HepG2 (cell line): ENCODE results near the gene PIP4K2B. TPM values are rescaled to one million over a fixed set of nuclear protein-coding genes. Genes with fewer than 3 reads are reported as not detected.

Experiments used
- ATAC-seq: fragments of 200-7000 bp; cut with Tn5 transposase; 3 replicates; pipeline ENCODE4 v1.9.1; 2020; ENCODE audit warnings: mild to moderate bottlenecking, moderate library complexity
- BruUV-seq: library from RNA; stranded (reverse); fragments of 400-500 nt; replicated peaks from 2 replicates; lab custom pipeline; 2021; lab: Mats Ljungman, UMichigan
- CTCF ChIA-PET: fragments of 300-600 bp; formaldehyde crosslinking; extraction: SDS; loops from one replicate; lab custom pipeline; 2021; ENCODE audit warnings: low total read pairs, inconsistent platforms, low intra/inter-chr PET ratio; lab: Yijun Ruan, JAX
- POLR2A ChIA-PET: fragments of 350-600 bp; sonication (Branson Sonifier 250); formaldehyde crosslinking; loops from one replicate; lab custom pipeline; 2020; ENCODE audit warnings: antibody characterized with exemption, inconsistent platforms; lab: Yijun Ruan, JAX
- DNase-seq: peaks from one replicate; pipeline ENCODE4 v3.0.0-alpha.2; 2015; ENCODE audit warnings: low spot score
- FAIRE-seq: peaks from 3 replicates; lab custom pipeline; 2011; peaks lifted over from hg19 to GRCh38; lab: Jason Lieb, UNC
- H2AFZ ChIP-seq: one replicate; pipeline ENCODE4 v1.6.1; 2011; ENCODE audit warnings: low read length, inconsistent platforms
- H3K27ac ChIP-seq: fragments of 300-600 bp; 3 replicates; pipeline ENCODE4 v1.8.0; 2011; ENCODE audit warnings: mixed run types, mild to moderate bottlenecking, mixed read lengths, low read length, inconsistent platforms; ENCODE audit not compliant: insufficient read depth; ENCODE audit errors: extremely low read length
- H3K27me3 ChIP-seq, 2 experiments: fragments of 200-600 bp in 1 of 2; 2 replicates in 1 of 2; 3 replicates in 1 of 2; pipeline versions ENCODE4 v1.6.0 to v1.8.0; 2011; ENCODE audit warnings: low read length in 2 of 2, mild to moderate bottlenecking in 2 of 2, moderate library complexity in 2 of 2, inconsistent platforms in 1 of 2; ENCODE audit not compliant: insufficient read depth in 2 of 2, control insufficient read depth in 1 of 2
- H3K36me3 ChIP-seq, 2 experiments: fragments of 200-600 bp in 1 of 2; replicated peaks in 1 of 2; 2 replicates in 1 of 2; 3 replicates in 1 of 2; pipeline versions ENCODE4 v1.5.1 to v1.8.0; 2011; ENCODE audit warnings: low read length in 2 of 2, inconsistent platforms in 1 of 2; ENCODE audit not compliant: insufficient read depth in 2 of 2, control insufficient read depth in 1 of 2
- H3K4me1 ChIP-seq: 2 replicates; pipeline ENCODE4 v1.5.1; 2012; ENCODE audit warnings: low read length, inconsistent platforms; ENCODE audit not compliant: insufficient read depth
- H3K4me2 ChIP-seq: 2 replicates; pipeline ENCODE4 v1.6.0; 2011; ENCODE audit warnings: low read depth, low read length, inconsistent platforms
- H3K4me3 ChIP-seq, 3 experiments: fragments of 200-600 bp in 1 of 3; sonication (generic), shearing (Covaris generic) in 1 of 3; replicated peaks in 1 of 3; 2 replicates each; pipeline ENCODE4 v1.5.1; 2011 to 2016; ENCODE audit warnings: low read length in 3 of 3, inconsistent platforms in 2 of 3, low read depth in 2 of 3, mild to moderate bottlenecking in 2 of 3, control low read depth in 1 of 3, mixed read lengths in 1 of 3; ENCODE audit not compliant: insufficient read depth in 1 of 3
- H3K79me2 ChIP-seq: one replicate; pipeline ENCODE4 v1.6.1; 2011; ENCODE audit warnings: low read length, inconsistent platforms; ENCODE audit not compliant: insufficient read depth
- H3K9ac ChIP-seq: 2 replicates; pipeline ENCODE4 v1.6.0; 2011; ENCODE audit warnings: mild to moderate bottlenecking, low read depth, low read length, inconsistent platforms; ENCODE audit not compliant: insufficient read depth
- H3K9me3 ChIP-seq: 2 replicates; pipeline ENCODE4 v1.5.1; 2012; ENCODE audit warnings: mild to moderate bottlenecking, low read length
- H4K20me1 ChIP-seq: 2 replicates; pipeline ENCODE4 v1.6.0; 2011; ENCODE audit warnings: inconsistent platforms, mild to moderate bottlenecking, low read length, moderate library complexity; ENCODE audit not compliant: insufficient read depth
- NR2C2 ChIP-seq: sonication (generic); formaldehyde crosslinking; IDR thresholded peaks from 2 replicates; pipeline ENCODE4 v1.4.0; 2020; ENCODE audit warnings: missing genetic modification reagents, mild to moderate bottlenecking, moderate library complexity, borderline replicate concordance
- SAFB2 ChIP-seq: sonication (generic); formaldehyde crosslinking; IDR thresholded peaks from 2 replicates; pipeline ENCODE4 v1.5.1; 2020; ENCODE audit warnings: missing genetic modification reagents, low read depth, mild to moderate bottlenecking, borderline replicate concordance
- ZNF614 ChIP-seq: IDR thresholded peaks from 2 replicates; pipeline ENCODE4 v1.6.1; 2018; ENCODE audit warnings: missing biosample characterization, missing genetic modification reagents, inconsistent platforms, borderline replicate concordance
- ZNF687 ChIP-seq: sonication (generic); formaldehyde crosslinking; IDR thresholded peaks from 2 replicates; pipeline ENCODE4 v1.5.1; 2020; ENCODE audit warnings: mild to moderate bottlenecking, missing genetic modification reagents, moderate library complexity
- WGBS: methylation state at CpG from one replicate; pipeline ENCODE4 v1.1.6; 2017; ENCODE audit warnings: low lambda C conversion rate; 5-methylcytosine and 5-hydroxymethylcytosine counted together
- in situ Hi-C: cut with HindIII; loops from 2 replicates; pipeline ENCODE4 v1.10.0; 2017; ENCODE audit warnings: low pct_unique_long_range_greater_than_20kb; ENCODE audit not compliant: extremely low pct_ligation_motif_present
- intact Hi-C: fragments of 100-400 bp; cut with micrococcal nuclease; formaldehyde crosslinking; loops from one replicate; pipeline ENCODE4 v1.10.0; 2022; ENCODE audit not compliant: unreplicated experiment
- polyA plus RNA-seq, 8 experiments: library from polyadenylated mRNA; depleted of rRNA in 3 of 8; stranded (reverse) in 7 of 8; unstranded in 1 of 8; fragments of >200 nt; fragmentation: Illumina TruSeq in 4 of 8; extraction: Trizol in 4 of 8; gene quantifications; 2 replicates each; pipeline versions ENCODE4 v1.2.1 to v1.2.3, GENCODE V29; 2011 to 2016; ENCODE audit warnings: low read depth in 4 of 8, missing spikeins in 1 of 8, mixed read lengths in 1 of 8; ENCODE audit not compliant: insufficient read depth in 1 of 8
- total RNA-seq, 5 experiments: library from RNA; depleted of rRNA; stranded (reverse); fragments of >200 nt; fragmentation: Illumina TruSeq; extraction: Trizol; gene quantifications; 2 replicates each; pipeline ENCODE4 v1.2.3, GENCODE V29; 2016; ENCODE audit warnings: low read depth in 1 of 5

Gene PIP4K2B
- total and polyA plus RNA-seq, 2 of the 13 experiments (the other 11 are each of a cell fraction or from before 2014, with no cell fraction given), result 20.4 to 54.0 TPM

- POLR2A ChIA-PET, result interaction anchor here (1.9 kb wide), 1 partner anchor 11 kb away, joined by 7 read pairs; the partner anchor contains the start of gene CISD3
- Histone ChIP-seq H2AFZ (no peak overlapping the region), H3K36me3 (peaks cover 26 to 46% of the 10 kb centered on the region in 2 experiments), H4K20me1 (peaks cover 30% of the 10 kb centered on the region), H3K9ac (0 out of 2 replicates have a peak overlapping the region, but pooled peaks have one; percentile 12), H3K9me3 (no peaks in the 10 kb centered on the region), H3K4me3 (no peak overlapping the region; a peak in 1 of 6 replicates), H3K27ac (peak overlapping the region; percentile 48), H3K79me2 (peaks cover 68% of the 10 kb centered on the region), H3K4me2 (no peak overlapping the region), H3K27me3 (no peaks in the 10 kb centered on the region), H3K4me1 (peaks cover 56% of the 10 kb centered on the region)
- intact Hi-C loops (no loop called here), in situ Hi-C loops (no loop called here)
- ATAC-seq (no peak), FAIRE-seq (no peak), DNase-seq (no peak)
- no TSS peak for BruUV-seq
- CTCF ChIA-PET, result no interaction called here
- 81% methylated on average over 7 of the region's 7 CpGs for WGBS
- TF ChIP-seq ZNF687 (CRISPR knock-in tag) (peak; percentile 35; the same call in 1 of the 2 replicates), NR2C2 (no peak), SAFB2 (CRISPR knock-in tag) (0 out of 2 replicates have a peak, but pooled peaks have one; percentile 5), ZNF614 (CRISPR knock-in tag) (no peak)
Measured at GRCh38 chr17:38741921-38742410, 57.4 kb downstream of the PIP4K2B start.
